Peyer's patch (tissue), 4 donors: ENCODE measurements around the gene SIPA1L3.

Experiments used
- POLR2A ChIP-seq, 2 donors: fragments of 450-650 bp; IDR thresholded peaks; one replicate each; pipeline ENCODE4 v1.5.1; 2017; ENCODE audit warnings: antibody characterized with exemption in 2 of 2, mild to moderate bottlenecking in 2 of 2, moderate library complexity in 2 of 2
- TF ChIP-seq, protein P1 (sequence below), 6 experiments: fragments of 450-650 bp in 4 of 6; fragments of 200-600 bp in 2 of 6; sonication (generic) in 1 of 6; IDR thresholded peaks; one replicate each; pipeline ENCODE4 v1.5.1; 2017 to 2019; ENCODE audit warnings: antibody characterized with exemption in 6 of 6, mild to moderate bottlenecking in 3 of 6, moderate library complexity in 1 of 6

- TF ChIP-seq, protein P1, sequence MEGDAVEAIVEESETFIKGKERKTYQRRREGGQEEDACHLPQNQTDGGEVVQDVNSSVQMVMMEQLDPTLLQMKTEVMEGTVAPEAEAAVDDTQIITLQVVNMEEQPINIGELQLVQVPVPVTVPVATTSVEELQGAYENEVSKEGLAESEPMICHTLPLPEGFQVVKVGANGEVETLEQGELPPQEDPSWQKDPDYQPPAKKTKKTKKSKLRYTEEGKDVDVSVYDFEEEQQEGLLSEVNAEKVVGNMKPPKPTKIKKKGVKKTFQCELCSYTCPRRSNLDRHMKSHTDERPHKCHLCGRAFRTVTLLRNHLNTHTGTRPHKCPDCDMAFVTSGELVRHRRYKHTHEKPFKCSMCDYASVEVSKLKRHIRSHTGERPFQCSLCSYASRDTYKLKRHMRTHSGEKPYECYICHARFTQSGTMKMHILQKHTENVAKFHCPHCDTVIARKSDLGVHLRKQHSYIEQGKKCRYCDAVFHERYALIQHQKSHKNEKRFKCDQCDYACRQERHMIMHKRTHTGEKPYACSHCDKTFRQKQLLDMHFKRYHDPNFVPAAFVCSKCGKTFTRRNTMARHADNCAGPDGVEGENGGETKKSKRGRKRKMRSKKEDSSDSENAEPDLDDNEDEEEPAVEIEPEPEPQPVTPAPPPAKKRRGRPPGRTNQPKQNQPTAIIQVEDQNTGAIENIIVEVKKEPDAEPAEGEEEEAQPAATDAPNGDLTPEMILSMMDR (IDR thresholded peaks at IDR 0.05), result no peak
- no peak for TF ChIP-seq POLR2A (IDR thresholded peaks at IDR 0.05)
Measured at GRCh38 chr19:38202504-38202903, 295.5 kb downstream of the SIPA1L3 start.
